Ecto neural progenitor cell (in vitro differentiated cells): ENCODE results near the gene ARTN.

Source experiments
- DNase-seq: peaks from one replicate; pipeline ENCODE4 v3.0.0-alpha.2; 2018; ENCODE audit warnings: low spot score

ARTN gene

DNA sequence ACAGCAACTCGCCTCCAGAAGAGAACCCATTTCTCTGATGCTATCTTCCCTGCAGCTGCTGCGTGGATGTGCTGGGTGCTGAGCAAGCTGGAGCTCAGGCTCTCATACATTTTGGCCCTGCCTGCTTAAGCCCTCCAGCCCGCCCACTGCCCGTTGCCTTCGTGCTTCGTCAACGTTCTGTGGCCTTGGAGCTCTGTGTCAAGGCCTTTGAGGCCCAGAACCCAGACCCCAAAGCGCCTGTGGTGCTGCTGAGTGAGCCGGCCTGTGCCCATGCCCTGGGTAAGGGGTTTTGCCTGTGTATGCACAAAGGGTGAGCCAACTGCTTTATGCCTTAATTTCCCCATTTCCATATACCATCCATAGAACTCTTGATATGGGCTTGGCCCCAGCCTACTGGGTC, 37.3 kb downstream of the ARTN start:
- DNase-seq, result no peak

DNA sequence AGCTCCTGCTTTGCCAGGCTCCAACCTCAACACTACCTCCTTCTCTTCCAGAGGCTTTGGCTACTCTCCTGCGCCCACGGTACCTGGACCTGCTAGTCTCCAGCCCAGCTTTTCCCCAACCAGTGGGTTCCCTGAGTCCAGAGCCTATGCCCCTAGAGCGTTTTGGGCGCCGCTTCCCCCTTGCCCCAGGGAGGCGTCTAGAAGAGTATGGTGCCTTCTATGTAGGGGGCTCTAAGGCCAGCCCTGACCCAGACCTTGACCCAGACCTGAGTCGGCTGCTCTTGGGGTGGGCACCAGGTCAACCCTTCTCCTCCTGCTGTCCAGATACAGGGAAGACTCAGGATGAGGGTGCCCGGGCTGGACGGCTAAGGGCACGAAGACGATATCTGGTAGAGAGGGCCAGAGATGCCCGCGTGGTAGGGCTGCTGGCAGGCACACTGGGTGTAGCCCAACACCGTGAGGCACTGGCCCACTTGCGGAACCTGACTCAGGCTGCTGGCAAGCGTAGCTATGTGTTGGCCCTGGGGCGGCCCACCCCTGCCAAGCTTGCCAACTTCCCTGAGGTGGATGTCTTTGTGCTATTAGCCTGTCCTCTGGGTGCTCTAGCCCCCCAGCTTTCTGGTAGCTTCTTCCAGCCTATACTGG, 37.9 kb downstream of the ARTN start:
- no peak for DNase-seq

DNA sequence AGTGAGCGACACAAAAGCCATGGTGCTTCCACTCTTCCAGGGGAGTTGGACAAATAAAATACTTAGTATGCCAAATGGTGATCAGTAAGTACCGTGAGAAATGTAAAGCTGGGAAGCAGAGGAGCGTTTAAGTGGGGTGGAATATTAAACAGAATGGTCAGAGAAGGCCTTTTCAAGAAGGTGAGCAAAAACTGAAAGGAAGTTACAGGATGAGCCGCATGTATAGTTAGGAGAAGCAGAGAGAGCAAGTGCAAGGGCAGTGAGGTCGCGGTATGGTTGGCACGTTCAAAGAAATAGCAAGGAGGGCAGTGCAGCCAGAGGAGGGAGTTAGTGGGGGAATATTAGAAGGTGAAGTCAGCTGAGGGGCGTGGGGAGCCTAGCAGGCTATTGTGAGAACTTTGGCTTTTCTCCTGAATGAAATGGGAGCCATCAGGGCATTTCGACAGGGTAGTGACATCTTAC, 40.4 kb downstream of the ARTN start:
- DNase-seq, result no peak

DNA sequence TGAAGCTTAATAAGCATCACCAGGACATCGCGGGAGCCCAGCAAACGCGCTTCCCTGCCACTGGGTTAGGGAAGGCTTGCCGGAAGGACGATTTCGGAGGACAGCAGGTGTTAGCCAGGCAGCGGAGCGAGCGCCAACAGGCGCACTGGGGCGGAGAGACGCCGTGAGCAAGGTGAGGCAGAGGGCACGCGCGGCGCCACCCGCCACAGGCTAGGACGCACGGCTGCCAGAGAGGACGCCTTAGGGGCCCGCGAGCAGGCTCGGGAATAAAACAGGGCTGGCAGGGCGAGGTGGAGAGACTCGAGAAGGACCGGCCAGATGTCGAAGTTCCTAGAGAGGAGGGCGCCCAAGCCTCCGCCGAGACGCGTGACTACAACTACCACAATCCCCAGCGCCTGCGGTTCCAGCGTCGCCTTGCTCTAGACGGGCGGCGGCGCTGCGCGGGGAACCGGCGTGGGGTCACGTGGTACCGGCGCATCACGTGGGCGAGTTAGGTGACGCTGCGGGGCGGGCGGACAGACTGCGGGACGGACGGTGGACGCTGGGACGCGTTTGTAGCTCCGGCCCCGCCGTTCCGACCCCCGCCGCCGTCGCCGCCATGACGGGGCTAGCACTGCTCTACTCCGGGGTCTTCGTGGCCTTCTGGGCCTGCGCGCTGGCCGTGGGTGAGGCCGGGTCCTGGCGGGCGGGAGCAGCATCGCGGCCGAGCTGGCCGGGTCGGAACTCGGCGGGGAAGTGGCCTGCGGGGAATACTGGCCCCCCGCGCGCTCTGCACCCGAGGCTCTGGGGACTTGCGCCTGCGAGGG, 41.0 kb downstream of the ARTN start, which contains the start of gene ATP6V0B:
ATP6V0B (plus strand) TSS at position 518 of the 806 bp plus-strand sequence; CDS start at position 599, 81 bp downstream.
- DNase-seq, result peak; percentile 97

DNA sequence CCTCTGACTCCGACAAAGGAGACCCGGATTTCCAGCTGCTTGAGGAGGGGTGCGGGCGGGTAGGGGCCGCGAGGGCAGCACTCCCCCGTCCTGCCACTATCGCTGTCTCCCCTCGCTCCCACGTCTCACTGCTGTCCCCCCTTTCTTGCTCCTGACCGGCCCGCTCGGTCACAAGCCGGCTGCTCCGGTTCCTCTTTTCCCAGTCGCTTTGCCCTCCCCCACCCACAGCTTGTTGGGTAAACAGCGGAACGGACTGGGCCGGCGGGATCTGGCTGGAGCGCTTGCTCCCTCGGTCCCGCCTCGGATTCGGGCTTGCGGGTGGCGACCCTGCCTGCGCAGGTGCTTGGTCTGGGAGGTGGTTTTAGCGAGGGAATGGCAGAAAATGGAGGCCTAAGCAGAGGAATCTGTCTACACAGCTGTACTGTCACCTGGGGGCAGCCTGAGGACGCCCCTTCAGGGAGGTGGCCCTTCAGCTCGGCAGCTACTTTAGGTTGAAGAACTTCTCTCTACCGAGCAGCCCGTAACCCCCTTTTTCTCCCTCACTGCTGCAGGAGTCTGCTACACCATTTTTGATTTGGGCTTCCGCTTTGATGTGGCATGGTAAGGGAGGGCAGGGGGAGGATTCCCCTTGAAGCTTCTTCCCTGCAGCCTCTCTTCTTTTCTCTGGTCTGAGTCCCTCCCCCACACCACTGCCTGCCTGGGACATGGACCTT, 41.8 kb downstream of the ARTN start:
- DNase-seq, result no peak

DNA sequence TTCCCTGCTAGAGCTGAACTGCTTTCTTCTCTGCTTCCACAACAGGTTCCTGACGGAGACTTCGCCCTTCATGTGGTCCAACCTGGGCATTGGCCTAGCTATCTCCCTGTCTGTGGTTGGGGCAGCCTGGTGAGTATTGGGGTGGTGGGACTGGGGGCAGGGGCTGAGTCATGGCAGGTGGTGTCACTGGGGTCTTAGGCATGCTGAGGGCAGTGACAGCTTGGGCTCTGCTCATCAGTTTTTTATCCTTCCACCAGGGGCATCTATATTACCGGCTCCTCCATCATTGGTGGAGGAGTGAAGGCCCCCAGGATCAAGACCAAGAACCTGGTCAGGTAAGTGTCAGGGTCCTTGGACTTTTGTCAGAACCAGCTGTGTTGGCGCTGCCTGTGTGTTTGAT, 42.4 kb downstream of the ARTN start:
- no peak for DNase-seq

DNA sequence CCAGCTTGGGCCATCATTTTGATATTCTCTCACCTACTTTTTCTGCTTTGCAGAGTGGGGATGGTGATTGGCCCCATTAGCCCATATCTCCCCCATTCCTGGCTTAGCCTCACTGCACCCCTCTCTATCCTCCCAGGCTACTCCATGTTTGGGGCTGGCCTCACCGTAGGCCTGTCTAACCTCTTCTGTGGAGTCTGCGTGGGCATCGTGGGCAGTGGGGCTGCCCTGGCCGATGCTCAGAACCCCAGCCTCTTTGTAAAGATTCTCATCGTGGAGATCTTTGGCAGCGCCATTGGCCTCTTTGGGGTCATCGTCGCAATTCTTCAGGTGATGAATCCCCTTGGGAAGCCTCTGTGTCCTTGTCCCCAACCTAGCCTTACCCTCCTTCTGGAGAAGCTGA, 43.3 kb downstream of the ARTN start:
- no peak for DNase-seq

DNA sequence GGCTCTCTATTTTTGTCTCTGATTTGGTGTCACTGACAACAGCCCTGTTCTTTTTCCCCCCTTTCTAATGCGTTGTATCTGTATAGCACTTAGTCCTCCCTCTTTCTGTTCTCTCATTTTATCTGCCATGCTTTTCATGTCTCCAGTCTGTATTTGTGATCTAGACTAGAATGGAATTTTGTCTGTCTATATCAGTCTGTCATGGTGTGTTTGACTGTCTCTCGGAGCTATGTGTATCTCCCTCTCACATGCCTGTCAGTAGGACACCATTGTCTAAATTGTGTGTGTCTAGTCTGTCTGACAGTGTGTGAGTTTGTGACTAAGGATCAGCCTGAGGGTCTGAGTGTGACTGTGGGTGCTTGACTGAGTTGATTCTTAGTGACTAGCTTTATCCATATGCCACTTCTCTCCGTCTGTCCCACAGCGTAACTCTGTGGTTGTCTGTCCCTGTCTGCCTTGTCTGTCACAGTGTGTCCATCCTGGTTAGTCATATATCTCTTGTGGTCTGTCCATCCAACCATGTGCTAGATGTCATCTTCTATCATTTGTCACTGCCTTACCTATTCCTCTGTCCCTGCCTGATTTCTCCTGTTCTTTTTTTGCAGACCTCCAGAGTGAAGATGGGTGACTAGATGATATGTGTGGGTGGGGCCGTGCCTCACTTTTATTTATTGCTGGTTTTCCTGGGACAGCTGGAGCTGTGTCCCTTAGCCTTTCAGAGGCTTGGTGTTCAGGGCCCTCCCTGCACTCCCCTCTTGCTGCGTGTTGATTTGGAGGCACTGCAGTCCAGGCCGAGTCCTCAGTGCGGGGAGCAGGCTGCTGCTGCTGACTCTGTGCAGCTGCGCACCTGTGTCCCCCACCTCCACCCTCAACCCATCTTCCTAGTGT, 44.0 kb downstream of the ARTN start:
- DNase-seq, result no peak

DNA sequence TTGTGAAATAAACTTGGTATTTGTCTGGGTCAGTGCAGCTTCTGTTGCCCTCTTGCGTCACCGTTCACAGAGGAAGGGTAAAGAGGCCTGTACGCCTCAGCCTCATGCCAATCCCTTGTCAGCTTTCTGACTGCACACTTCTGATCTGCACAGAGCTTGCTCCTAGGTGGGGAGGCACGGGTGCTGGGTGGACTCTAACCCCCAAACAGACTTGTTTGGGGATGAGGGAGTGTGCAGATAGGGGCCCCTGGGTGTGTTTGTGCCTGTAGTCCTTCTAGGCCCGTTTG, 44.6 kb downstream of the ARTN start:
- DNase-seq, result no peak

DNA sequence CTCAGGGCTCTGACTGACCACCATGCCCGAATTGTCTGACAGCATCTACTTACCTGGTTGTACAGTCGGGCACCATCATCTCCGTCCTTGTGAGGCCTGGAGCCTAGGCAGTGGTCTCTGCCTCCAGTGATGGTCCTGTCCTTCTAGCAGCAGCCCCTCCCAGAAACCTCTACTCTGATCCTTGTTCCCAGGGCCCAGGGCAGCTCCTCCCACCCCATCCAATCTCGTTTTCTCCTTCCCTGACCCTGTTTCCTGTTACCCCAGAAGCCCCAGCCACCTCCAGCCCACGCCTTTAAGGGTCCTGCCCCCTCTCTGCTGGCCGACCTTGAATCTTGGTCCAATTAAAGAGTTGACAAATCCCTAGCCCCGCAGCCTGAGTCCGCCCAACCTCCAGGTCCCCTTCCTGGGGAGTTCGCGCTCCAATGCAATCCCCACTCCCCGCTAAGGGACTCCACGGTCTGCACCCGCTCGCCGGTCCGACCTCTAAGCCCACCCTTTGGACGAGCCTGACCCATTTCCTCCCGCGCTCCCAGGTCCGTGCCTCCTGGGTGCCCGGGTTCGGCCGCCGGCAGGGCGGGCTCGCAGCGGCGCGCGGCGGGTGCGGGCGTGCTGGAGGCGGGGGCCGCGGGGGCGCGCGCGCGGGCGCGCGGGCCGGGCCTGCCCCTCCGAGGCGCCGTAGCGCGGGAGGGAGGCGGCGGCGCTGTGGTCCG, 45.1 kb downstream of the ARTN start, which contains the start of gene B4GALT2:
B4GALT2 (plus strand) TSS at position 660 of the 710 bp plus-strand sequence. CDS start 1,951 bp downstream, outside the sequence.
- peak; percentile 63 for DNase-seq

DNA sequence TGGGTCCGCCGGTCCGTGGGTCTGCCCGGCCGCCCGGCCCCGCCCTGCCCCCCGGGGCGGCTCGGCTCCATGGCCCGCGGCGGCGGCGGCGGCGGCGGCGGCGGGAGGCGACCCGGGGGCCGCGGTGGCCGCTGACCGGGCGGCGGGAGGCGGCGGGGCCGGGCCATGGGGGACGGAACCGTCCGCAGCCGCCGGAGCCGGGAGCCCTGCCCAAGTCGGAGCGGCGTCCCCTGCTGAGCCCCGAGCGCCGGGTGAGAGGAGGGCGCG, 45.6 kb downstream of the ARTN start:
- no peak for DNase-seq

DNA sequence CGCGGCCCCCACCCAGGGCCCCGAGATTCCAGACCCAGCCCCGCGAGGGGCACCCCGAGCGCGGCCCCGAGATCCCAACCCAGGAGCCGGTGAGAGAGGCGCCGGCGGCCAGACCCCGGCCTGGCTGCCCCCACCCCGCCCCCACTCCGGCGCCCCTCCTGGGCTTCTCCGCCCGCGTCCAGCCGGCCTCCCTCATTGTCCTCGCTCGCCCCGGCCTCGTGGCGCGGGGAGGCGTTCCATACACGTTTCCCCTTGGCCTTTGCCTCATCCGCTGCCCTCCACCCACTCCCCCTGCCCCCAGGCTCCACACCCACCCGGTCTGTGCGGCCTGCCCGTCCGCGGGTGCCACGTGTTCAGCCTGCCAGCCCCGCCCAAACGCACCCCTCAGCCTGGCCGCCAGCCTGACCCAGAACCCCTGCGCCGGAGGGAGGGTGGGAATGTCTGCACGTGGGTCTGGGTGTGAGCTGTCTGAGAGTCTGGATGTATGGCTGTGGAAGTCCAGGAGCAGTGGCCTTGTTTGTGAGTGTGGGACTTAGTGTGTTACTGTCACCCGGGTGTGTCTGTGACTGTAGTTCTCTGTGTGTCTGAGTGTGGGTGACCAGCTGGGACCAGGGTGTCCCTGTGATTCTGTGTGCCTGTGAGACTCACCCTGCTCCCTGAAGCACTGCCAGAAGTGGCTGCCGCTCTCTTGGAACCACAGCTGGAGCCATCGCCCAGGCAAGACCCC, 46.1 kb downstream of the ARTN start:
- peak; percentile 71 for DNase-seq

DNA sequence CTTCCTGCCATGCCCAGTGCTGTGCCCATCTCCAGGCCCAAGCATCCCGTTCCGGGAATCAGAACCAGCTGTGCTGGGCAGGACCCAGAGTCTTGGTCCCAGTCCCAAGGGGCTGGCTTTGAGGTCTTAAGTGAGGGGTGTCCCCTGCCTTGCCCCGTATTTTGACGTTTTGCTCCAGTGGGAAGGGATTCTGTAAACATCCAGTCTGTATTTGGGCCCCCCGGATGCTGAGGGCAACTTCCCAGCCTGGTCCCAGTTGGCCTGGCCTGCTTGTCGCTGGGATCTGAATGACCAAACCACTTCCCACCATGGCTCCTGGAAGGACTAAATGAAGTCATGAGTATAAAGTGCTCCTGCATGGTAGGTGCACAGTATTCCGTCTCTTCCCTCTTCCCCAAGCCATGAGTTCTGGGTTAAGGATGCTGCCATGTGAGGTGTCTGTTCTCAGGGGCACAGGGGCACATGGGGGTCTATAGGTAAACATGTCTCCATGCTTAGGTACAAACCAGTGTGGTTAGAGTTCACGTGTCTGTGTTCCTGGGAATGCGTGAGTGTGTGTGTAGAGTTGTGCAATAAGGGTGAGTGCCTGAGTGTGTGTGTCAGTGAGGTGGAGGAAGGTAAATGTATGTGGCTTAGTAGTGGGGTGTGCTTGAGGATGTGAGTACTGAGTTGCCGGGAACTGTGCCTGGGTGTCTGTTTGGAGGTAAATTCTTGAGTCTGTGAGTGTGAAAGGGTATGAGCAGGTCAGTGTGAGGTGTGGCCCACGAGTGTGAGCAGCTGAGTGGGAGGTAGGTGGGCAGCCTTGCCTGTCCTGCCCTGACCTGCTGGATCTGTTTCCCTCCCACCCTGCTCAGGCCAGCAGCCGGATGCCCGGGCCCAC, 46.9 kb downstream of the ARTN start:
- no peak for DNase-seq

DNA sequence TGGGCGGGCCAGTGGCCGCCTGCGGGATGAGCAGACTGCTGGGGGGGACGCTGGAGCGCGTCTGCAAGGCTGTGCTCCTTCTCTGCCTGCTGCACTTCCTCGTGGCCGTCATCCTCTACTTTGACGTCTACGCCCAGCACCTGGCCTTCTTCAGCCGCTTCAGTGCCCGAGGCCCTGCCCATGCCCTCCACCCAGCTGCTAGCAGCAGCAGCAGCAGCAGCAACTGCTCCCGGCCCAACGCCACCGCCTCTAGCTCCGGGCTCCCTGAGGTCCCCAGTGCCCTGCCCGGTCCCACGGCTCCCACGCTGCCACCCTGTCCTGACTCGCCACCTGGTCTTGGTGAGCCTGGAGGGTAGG, 47.5 kb downstream of the ARTN start:
- no peak for DNase-seq

DNA sequence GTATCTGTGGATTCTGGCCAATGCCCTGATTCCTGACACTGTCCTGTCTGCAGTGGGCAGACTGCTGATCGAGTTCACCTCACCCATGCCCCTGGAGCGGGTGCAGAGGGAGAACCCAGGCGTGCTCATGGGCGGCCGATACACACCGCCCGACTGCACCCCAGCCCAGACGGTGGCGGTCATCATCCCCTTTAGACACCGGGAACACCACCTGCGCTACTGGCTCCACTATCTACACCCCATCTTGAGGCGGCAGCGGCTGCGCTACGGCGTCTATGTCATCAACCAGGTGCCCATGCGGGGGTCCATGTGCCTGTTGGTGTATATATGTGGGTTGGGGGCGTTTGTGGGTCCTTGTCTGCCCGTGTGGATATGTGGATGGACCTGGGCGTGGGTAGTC, 48.0 kb downstream of the ARTN start:
- DNase-seq, result no peak

DNA sequence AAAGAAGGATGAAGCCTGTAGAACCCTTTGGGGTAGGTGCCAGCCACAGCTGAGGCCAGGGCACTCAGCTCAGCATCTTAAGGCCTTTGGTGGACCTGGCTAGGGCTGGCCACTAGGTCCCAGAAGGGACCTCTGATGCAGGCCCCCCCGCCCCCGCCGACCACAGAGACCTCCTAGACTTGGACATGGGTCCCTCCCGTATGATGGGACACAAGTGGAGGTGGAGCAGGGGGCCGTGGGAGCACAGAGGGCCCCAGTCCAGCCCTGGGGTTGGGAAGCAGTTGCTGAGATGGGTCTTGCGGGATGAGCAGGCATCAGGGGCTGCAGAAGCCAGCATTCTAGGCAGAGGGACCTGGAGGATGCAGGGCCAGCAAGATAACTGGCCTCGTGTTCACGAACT, 48.6 kb downstream of the ARTN start:
- DNase-seq, result no peak

DNA sequence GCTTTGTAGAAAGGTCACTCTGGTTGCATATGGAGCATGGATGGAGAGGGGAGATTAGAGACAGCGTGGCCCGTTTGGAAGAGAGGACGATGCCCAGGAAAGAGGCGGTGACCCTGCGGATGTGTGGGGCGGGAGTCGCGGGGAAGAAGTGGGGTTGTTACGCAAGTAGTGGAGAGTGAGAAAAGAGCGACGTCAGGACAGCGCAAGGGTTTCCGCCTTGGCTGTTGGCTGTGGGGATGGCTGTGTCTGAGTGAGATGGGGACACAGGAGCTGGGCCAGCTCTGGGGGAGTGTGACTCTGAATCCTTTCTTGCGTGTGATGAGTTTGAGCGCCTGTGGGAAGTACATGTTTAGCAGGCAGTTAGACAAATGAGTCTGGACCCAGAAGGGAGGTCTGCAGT, 49.2 kb downstream of the ARTN start:
- no peak for DNase-seq

DNA sequence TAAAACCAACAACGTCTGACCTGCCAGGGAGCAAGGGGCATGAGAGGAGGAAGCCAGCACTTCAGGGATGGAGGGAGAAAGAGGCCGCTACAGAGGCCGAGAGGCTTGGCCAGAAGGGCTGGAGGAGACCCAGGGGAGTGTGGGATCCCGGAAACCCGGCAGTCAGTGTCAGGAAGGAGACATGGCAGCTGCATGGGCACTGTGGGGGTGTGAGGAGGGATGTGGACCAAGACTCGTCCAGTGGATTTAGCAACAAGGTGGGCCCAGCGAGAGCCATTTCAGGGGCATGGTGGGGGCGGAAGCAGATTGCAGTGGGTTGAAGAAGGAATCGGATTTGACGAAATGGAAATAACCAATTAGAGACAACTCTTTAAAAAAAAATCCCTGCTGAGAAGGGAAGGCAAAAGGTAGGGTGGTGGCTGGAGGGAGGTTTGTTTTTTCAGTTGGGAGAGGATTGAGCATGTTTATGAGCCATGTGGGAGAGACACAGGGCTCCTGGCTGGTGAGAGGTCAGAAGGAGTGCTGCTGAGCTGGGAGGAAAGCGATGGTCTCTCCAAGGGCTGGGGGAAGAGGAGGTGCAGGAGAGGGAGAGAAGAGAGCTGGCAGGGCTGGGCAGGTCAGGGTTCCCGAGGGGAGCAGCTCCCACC, 49.8 kb downstream of the ARTN start:
- DNase-seq, result no peak

DNA sequence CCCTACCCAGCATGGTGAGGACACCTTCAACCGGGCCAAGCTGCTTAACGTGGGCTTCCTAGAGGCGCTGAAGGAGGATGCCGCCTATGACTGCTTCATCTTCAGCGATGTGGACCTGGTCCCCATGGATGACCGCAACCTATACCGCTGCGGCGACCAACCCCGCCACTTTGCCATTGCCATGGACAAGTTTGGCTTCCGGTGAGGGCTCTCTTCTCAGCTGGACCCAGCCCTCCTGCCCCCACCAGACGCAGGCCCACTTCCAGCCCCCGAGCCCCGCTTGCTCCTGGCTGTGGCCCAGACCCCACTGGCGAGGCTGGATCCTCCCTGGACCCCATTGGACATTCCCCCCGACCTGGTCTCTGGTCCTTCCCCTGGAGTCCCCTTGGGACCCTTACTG, 51.3 kb downstream of the ARTN start:
- no peak for DNase-seq
